DLD1 (cell line): ENCODE measurements around the gene UCN.
"Not testable (repeated sequence)": the region's sequence is repeated elsewhere in the genome, so short reads cannot be mapped to it uniquely, and the experiment has no call there.

Experiments
- in situ Hi-C: cut with HindIII; loops from 2 replicates; pipeline ENCODE4 v1.10.0; 2017; ENCODE audit warnings: low sequenced_read_pairs

The UCN gene

GRCh38 chr2:27285481-27285880, 22.8 kb downstream of the UCN start:
- in situ Hi-C loops: no loop called here

GRCh38 chr2:27284996-27285395, 23.2 kb downstream of the UCN start:
- in situ Hi-C loops: no loop called here

- in situ Hi-C loops: no loop called here
These were observed 25.4 kb downstream of the UCN start for GRCh38 chr2:27282892-27283291.

GRCh38 chr2:27281855-27282559, 26.2 kb downstream of the UCN start, which contains the start of gene TRIM54:
TRIM54 (plus strand) TSS chr2:27282429; CDS start chr2:27282732, 303 bp downstream.
- in situ Hi-C loops: no loop called here

GRCh38 chr2:27281442-27281841, 26.8 kb downstream of the UCN start:
- in situ Hi-C loops: no loop called here

GRCh38 chr2:27280826-27281225, 27.4 kb downstream of the UCN start:
- in situ Hi-C loops: no loop called here

GRCh38 chr2:27278010-27278409, 30.2 kb downstream of the UCN start:
- in situ Hi-C loops: no loop called here

DNA sequence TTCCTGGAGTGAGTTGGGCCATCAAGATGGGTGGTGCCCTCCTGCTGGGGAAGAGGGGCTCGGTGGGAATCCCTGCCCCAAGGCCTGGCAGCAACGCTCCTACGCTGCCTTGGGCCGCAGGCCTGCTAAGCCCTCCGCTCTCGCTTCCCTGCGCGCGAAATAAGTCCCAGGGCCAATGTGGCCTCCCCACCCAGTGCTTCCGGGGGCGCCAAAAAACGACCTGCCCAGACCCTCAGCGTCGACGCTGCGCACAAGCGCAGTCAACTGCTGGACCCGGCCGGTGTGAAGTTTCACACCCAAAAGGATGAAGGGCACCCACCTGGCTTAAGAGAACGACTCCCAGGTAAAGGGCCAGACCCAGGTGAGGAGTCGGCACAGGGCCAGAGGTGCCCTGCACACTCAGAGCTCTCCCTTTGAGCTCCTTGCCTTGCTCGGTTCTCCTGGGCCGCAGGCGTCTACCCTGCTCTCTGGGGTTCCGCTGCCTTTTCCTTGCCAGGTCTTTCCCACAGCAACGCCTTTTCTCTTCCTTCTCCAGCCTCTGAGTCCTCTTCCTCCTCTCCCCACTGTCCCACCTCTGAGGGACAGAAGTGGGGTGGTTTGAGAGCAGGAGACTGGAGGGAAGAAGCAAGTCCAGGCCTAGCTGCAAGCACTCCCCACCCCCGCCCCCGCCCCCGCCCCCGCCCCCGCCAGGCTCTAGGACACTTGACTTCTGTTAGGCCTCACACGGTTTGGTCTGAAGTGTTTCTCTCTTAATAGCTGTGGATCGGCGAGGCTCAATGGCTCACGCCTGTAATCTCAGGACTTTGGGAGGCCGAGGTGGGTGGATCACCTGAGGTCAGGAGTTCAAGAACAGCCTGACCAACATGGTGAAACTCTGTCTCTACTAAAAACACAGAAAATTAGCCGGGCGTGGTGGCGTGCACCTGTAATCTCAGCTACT, 32.8 kb downstream of the UCN start, which contains the start of gene DNAJC5G:
Gene DNAJC5G, plus strand, starts transcription at position 223 of the 940 bp plus-strand sequence. CDS start 1,296 bp downstream, outside the sequence.
- in situ Hi-C loops: no loop called here

- in situ Hi-C loops: not testable (repeated sequence)
These were observed 35.4 kb downstream of the UCN start for GRCh38 chr2:27272537-27273522.

DNA sequence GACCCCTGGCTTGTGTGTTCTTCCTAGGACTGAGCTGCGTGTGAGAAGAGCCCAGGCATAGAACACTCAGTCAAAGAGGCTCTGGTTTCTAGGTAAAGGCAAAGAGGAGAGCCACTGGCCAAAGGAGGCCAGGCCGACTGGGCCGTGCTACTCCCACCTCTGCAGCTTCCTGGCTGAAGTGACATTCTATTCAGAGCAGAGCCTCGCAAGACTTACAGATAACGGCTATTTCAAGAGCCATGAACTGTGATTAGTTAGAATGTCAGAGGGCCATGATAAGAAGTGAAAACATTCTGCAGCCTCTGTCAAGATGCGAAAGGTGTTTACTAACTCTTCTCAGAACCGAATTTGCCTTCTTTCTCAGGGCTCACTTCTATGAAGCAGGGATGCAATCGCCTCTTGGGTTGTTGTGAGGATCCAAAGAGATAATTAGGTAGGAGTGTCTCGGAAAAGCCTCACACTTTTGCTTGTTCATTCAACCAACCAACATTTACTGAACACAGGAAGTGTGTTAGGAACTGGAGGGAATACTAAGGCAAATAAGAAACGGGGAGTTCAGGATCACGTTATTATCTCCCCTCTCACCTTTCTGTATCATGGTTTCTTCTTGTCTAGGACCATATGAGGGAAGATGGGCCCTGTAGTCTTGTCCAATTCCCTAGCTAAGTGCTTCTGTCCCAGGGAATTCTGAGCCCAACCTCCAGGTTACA, 36.5 kb downstream of the UCN start:
- in situ Hi-C loops: no loop called here

GRCh38 chr2:27270670-27271069, 37.6 kb downstream of the UCN start:
- in situ Hi-C loops: no loop called here

GRCh38 chr2:27270131-27270530, 38.1 kb downstream of the UCN start:
- in situ Hi-C loops: no loop called here

- in situ Hi-C loops: not testable (repeated sequence)
These were observed 39.9 kb downstream of the UCN start for GRCh38 chr2:27268296-27268695.

- in situ Hi-C loops: no loop called here
These were observed 42.7 kb downstream of the UCN start for GRCh38 chr2:27265536-27265870.

DNA sequence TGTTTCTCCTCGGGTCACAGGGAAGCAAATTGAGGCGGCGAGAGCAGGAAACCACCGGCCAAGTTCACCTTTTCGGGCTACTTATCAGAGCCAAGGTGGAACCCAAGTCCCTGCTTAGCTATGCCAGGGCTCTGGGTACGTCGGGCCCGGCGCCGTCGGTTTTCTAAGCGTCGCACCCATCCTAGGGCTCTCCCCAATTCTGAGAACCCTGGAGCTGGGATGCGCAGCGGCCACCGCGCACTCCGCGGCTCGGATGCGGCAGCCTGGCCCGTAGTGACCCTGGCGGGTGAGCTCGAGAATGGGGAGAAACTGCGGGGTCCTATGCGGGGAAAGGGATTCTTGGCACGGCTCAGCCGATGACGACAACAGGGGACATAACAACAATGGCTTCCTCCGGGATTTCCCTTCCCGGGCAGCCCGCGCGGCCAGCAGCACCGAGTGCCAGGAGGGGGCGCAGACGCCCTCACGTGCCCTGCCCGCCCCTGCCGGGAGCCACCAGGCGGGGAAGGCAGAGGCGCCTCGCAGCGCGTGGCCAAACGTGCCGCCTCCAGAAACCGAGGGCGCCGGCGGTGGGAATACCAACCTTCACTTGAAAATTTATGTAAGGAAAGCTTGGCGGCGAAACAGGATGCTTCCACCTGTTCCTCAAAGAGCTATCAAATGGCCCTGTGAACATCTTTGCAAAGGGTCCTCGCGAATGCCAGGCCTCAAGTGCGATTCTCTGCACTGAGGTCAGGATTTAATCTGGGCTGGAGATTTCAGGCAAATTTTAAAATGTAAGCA, 43.3 kb downstream of the UCN start:
- in situ Hi-C loops: no loop called here

GRCh38 chr2:27264253-27264752, 43.9 kb downstream of the UCN start:
- in situ Hi-C loops: no loop called here

DNA sequence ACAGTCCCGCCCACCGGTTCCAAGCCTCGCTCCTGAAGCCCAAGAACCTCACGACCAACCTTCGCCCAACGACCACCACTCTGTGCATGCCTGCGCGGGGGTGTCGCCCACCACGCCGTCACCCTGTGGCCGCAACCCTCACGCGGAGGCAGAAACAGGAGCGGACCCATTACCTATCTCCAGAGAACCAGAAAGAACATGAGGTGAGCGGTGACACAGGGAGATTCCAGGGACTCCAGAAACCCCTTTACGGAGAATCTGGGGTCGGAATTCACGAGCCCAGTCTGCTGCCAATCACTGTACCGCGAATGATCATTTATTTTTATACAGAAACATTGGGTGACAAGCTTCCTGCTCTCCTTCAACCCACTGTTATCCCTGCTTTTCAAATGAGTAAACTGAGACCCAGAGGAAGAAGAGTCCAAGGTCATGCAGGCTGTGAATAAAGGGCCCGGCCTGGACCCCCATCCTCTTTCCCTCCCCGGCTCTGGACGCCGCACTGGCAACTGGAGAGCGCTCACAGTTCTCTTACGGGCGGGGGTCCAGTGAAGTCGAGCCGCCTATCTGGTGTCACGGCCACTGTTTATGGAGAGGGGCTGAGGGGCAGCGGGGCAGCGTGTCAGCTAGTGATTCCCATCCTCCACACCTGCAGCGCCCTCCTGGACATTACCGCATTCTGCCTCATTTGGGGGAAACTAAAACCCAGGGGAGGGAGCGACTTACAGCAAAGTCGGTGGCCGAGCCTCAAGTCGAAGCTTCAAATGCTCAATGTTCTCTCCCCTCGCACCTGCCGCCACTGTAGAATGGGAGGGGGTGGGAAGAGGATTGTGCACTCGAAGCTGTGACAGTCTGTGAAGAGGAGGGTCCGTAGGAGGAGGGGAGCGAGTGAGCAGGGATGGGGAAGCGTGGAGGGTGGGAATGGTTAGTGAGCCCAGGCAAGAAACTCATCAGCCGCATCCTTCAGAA, 44.7 kb downstream of the UCN start:
- in situ Hi-C loops: no loop called here
